RCC 7860 (cell line): ENCODE measurements around the gene MLLT1.

Source experiments
- DNase-seq: peaks from one replicate; pipeline ENCODE4 v3.0.0-alpha.2; 2015; ENCODE audit warnings: low spot score
- FAIRE-seq: peaks from 2 replicates; lab custom pipeline; 2012; peaks lifted over from hg19 to GRCh38; lab: Jason Lieb, UNC

The MLLT1 gene

GRCh38 chr19:6260376-6260775 lies 19.4 kb downstream of the MLLT1 start:
- FAIRE-seq, result no peak

GRCh38 chr19:6259312-6259861 lies 20.4 kb downstream of the MLLT1 start:
- no peak for FAIRE-seq
- DNase-seq, result no peak

More at GRCh38 chr19:6260376-6260775, 19.4 kb downstream of the MLLT1 start:
- DNase-seq, result no peak

GRCh38 chr19:6258812-6259311 lies 20.9 kb downstream of the MLLT1 start:
- DNase-seq, result no peak
- no peak for FAIRE-seq

GRCh38 chr19:6253954-6254733 lies 25.6 kb downstream of the MLLT1 start:
- DNase-seq, result no peak
- no peak for FAIRE-seq

- no peak for DNase-seq
- FAIRE-seq, result no peak
Measured at GRCh38 chr19:6252066-6252465, 27.7 kb downstream of the MLLT1 start.

- DNase-seq (no peak), FAIRE-seq (no peak)
Measured at GRCh38 chr19:6250909-6251308, 28.9 kb downstream of the MLLT1 start.

GRCh38 chr19:6250024-6250615 lies 29.7 kb downstream of the MLLT1 start:
- FAIRE-seq, result no peak
- DNase-seq, result no peak

GRCh38 chr19:6249296-6249695 lies 30.5 kb downstream of the MLLT1 start:
- DNase-seq, result no peak
- no peak for FAIRE-seq

- no peak for DNase-seq
- no peak for FAIRE-seq
Measured at GRCh38 chr19:6248844-6249243, 30.9 kb downstream of the MLLT1 start.

- FAIRE-seq, result no peak
- no peak for DNase-seq
Measured at GRCh38 chr19:6248341-6248740, 31.4 kb downstream of the MLLT1 start.

- no peak for DNase-seq
- no peak for FAIRE-seq
Measured at GRCh38 chr19:6247007-6247288, 32.8 kb downstream of the MLLT1 start.

- FAIRE-seq (no peak), DNase-seq (no peak)
Measured at GRCh38 chr19:6246174-6247006, 33.4 kb downstream of the MLLT1 start.

GRCh38 chr19:6242677-6243076 lies 37.1 kb downstream of the MLLT1 start:
- FAIRE-seq, result no peak
- DNase-seq, result no peak

GRCh38 chr19:6241680-6242377 lies 37.9 kb downstream of the MLLT1 start:
- FAIRE-seq (no peak), DNase-seq (no peak)

GRCh38 chr19:6241056-6241455 lies 38.7 kb downstream of the MLLT1 start:
- FAIRE-seq (no peak), DNase-seq (no peak)

- FAIRE-seq (no peak), DNase-seq (no peak)
Measured at GRCh38 chr19:6239871-6240676, 39.7 kb downstream of the MLLT1 start.

- no peak for FAIRE-seq
- DNase-seq, result no peak
Measured at GRCh38 chr19:6239401-6239844, 40.4 kb downstream of the MLLT1 start.

GRCh38 chr19:6238643-6239281 lies 41.0 kb downstream of the MLLT1 start:
- DNase-seq (no peak), FAIRE-seq (no peak)

GRCh38 chr19:6238256-6238642 lies 41.5 kb downstream of the MLLT1 start:
- DNase-seq (no peak), FAIRE-seq (no peak)
